ELF-1 (cell line): ENCODE measurements around the gene HOXD1.

ENCODE experiments used
- DNase-seq: peaks from one replicate; pipeline ENCODE4 v3.0.0-alpha.2; 2016; ENCODE audit warnings: low read depth, low spot score

Gene HOXD1

GRCh38 chr2:176187899-176188773 lies at the start of gene HOXD1:
TSS of gene HOXD1 (plus strand) at chr2:176188668. CDS start at chr2:176188802, 134 bp downstream.
- DNase-seq = peak; percentile 73

- DNase-seq = no peak
These were observed 49.4 kb upstream of the HOXD1 start for GRCh38 chr2:176138923-176139660.

GRCh38 chr2:176139661-176140512 lies 48.6 kb upstream of the HOXD1 start:
- no peak for DNase-seq

- peak; percentile 90 for DNase-seq
These were observed 47.8 kb upstream of the HOXD1 start for GRCh38 chr2:176140513-176141317.

- DNase-seq = no peak
These were observed 46.2 kb upstream of the HOXD1 start for GRCh38 chr2:176142281-176142680.

GRCh38 chr2:176145085-176145969 lies 43.1 kb upstream of the HOXD1 start:
- no peak for DNase-seq

GRCh38 chr2:176146101-176146500 lies 42.4 kb upstream of the HOXD1 start:
- DNase-seq = no peak

GRCh38 chr2:176146645-176147044 lies 41.8 kb upstream of the HOXD1 start:
- DNase-seq = no peak

- no peak for DNase-seq
These were observed 41.2 kb upstream of the HOXD1 start for GRCh38 chr2:176147210-176147799.

GRCh38 chr2:176147800-176148496 lies 40.5 kb upstream of the HOXD1 start:
- peak; percentile 64 for DNase-seq

GRCh38 chr2:176148751-176149421 lies 39.6 kb upstream of the HOXD1 start:
- DNase-seq = no peak

- no peak for DNase-seq
These were observed 39.0 kb upstream of the HOXD1 start for GRCh38 chr2:176149481-176149938.

- DNase-seq = no peak
These were observed 38.4 kb upstream of the HOXD1 start for GRCh38 chr2:176149939-176150583.

- no peak for DNase-seq
These were observed 37.7 kb upstream of the HOXD1 start for GRCh38 chr2:176150584-176151441.

GRCh38 chr2:176151442-176152287 lies 36.8 kb upstream of the HOXD1 start, which contains the start of gene HOXD4:
TSS of gene HOXD4 (plus strand) at chr2:176151550. CDS start at chr2:176151634, 84 bp downstream.
- peak; percentile 30 for DNase-seq
